Upper lobe of left lung (tissue), 4 donors: Measurements from ENCODE around the gene EHMT1.

ENCODE experiments used
- POLR2A ChIP-seq, 4 donors: fragments of 450-650 bp; IDR thresholded peaks; one replicate each; pipeline ENCODE4 v1.5.1; 2016 to 2017; ENCODE audit warnings: antibody characterized with exemption in 4 of 4, mild to moderate bottlenecking in 2 of 4
- POLR2AphosphoS5 ChIP-seq, 2 donors: sonication (generic); formaldehyde crosslinking; IDR thresholded peaks; one replicate each; pipeline ENCODE4 v1.5.1; 2017; ENCODE audit warnings: antibody characterized with exemption in 2 of 2

GRCh38 chr9:137784641-137785513, 166.1 kb downstream of the EHMT1 start:
- no peak for TF ChIP-seq POLR2AphosphoS5 (IDR thresholded peaks at IDR 0.05)
- no peak for TF ChIP-seq POLR2A (IDR thresholded peaks at IDR 0.05)
